Thymus (tissue), 11 donors: ENCODE data around the gene CHTF8. TPM values are rescaled to one million over a fixed set of nuclear protein-coding genes. Genes with fewer than 3 reads are reported as not detected.
"Not testable (repeated sequence)": the region's sequence is repeated elsewhere in the genome, so short reads cannot be mapped to it uniquely, and the experiment has no call there.

ENCODE experiments used
- DNase-seq, 9 donors: peaks; one replicate each; pipeline ENCODE4 v3.0.0-alpha.2; 2013; ENCODE audit warnings: low spot score in 9 of 9, low read depth in 6 of 9, missing footprints in 1 of 9
- H3K27ac ChIP-seq, 2 donors: one replicate each; pipeline ENCODE4 v1.5.1; 2013; ENCODE audit warnings: control low read depth in 1 of 2, low read depth in 1 of 2, low read length in 1 of 2, mild to moderate bottlenecking in 1 of 2, moderate library complexity in 1 of 2
- H3K27me3 ChIP-seq, 2 donors: one replicate each; pipeline ENCODE4 v1.5.1; 2013; ENCODE audit warnings: low read length in 1 of 2; ENCODE audit not compliant: control insufficient read depth in 2 of 2, insufficient read depth in 1 of 2
- H3K36me3 ChIP-seq, 2 donors: one replicate each; pipeline ENCODE4 v1.5.1; 2013; ENCODE audit warnings: low read length in 1 of 2, mild to moderate bottlenecking in 1 of 2, moderate library complexity in 1 of 2; ENCODE audit not compliant: control insufficient read depth in 2 of 2, insufficient read depth in 2 of 2
- H3K4me1 ChIP-seq, 2 donors: one replicate each; pipeline ENCODE4 v1.5.1; 2013; ENCODE audit warnings: low read length in 2 of 2; ENCODE audit not compliant: control insufficient read depth in 2 of 2, insufficient read depth in 2 of 2
- H3K4me3 ChIP-seq, 2 donors: one replicate each; pipeline ENCODE4 v1.5.1; 2013; ENCODE audit warnings: low read length in 2 of 2, control low read depth in 1 of 2, mild to moderate bottlenecking in 1 of 2
- H3K9me3 ChIP-seq, 2 donors: one replicate each; pipeline ENCODE4 v1.5.1; 2013; ENCODE audit warnings: low read length in 1 of 2, mild to moderate bottlenecking in 1 of 2; ENCODE audit not compliant: control insufficient read depth in 2 of 2, insufficient read depth in 1 of 2
- WGBS: extraction: QIAGEN DNeasy Blood & Tissue Kit; methylation state at CpG from one replicate; pipeline ENCODE4 v1.1.7; 2013; 5-methylcytosine and 5-hydroxymethylcytosine counted together
- polyA plus RNA-seq: library from polyadenylated mRNA; stranded (reverse); fragments of 200-250 nt; gene quantifications from one replicate; pipeline ENCODE4 v1.2.3, GENCODE V29; 2013
- total RNA-seq: library from RNA; stranded (reverse); fragments of 120-200 nt; gene quantifications from one replicate; pipeline ENCODE4 v1.2.4, GENCODE V29; 2013
- donor health status: healthy.

CHTF8 gene
- total and polyA plus RNA-seq, 2 donors: 35.3 to 64.4 TPM

DNA sequence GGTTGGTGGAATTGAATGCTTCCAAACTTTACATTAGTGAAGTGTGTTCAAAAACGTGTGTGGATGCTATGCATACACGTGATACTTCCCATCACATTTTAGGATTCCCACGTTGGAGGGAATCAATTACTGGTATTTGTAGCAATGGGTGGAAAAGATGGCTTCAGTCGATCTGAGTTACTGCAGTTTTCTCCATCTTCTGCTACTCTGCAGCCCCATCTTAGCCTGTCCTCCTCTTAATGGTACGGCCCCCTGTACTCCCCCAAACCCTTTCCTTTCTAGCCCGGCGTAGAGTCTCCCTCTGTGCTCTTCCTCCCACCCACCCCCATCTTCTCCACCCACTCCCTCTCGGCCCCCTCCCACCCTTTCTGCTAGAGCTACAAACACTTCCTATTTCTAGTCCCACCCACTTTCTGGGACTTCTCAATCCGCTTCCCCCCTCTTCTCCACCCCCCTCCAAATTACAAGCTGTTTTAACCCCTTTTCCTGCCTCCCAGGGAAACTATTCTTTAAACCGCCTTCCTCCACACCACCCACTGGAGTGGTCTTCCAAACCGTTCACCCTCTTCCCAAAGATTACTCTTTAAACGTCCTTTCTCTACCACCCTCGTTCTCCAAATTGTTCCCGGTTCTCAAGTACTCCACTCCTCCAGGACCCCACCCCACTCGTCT is 1.1 kb downstream of the CHTF8 start:
- H3K27me3 ChIP-seq: no peaks in the 10 kb centered on the region
- H3K27ac ChIP-seq: peak overlapping the region; percentile 85 to 95
- 2% methylated on average over 15 of the region's 15 CpGs for WGBS
- H3K36me3 ChIP-seq: peaks cover 0 to 19% of the 10 kb centered on the region in 2 donors
- DNase-seq: peak in 1 of 9 donors; percentile 59
- H3K4me1 ChIP-seq: peaks cover 11 to 13% of the 10 kb centered on the region in 2 donors
- no peaks in the 10 kb centered on the region for H3K9me3 ChIP-seq
- H3K4me3 ChIP-seq: peak overlapping the region; percentile 97 to 98

GRCh38 chr16:69130461-69130860 is 1.9 kb downstream of the CHTF8 start:
- 93% methylated on average over 6 of the region's 6 CpGs for WGBS

GRCh38 chr16:69127966-69128510 is 4.3 kb downstream of the CHTF8 start:
- no peak overlapping the region for H3K4me3 ChIP-seq
- H3K4me1 ChIP-seq: peaks cover 3 to 7% of the 10 kb centered on the region in 2 donors
- 97% methylated on average over 12 of the region's 12 CpGs for WGBS
- H3K36me3 ChIP-seq: peaks cover 0 to 17% of the 10 kb centered on the region in 2 donors
- no peaks in the 10 kb centered on the region for H3K27me3 ChIP-seq
- DNase-seq: no peak
- no peak overlapping the region for H3K27ac ChIP-seq
- H3K9me3 ChIP-seq: no peaks in the 10 kb centered on the region

More at GRCh38 chr16:69130461-69130860, 1.9 kb downstream of the CHTF8 start:
- H3K4me3 ChIP-seq: no peak overlapping the region
- DNase-seq: no peak
- no peaks in the 10 kb centered on the region for H3K9me3 ChIP-seq
- H3K36me3 ChIP-seq: peaks cover 0 to 21% of the 10 kb centered on the region in 2 donors
- peaks cover 11 to 13% of the 10 kb centered on the region in 2 donors for H3K4me1 ChIP-seq
- H3K27me3 ChIP-seq: no peaks in the 10 kb centered on the region
- no peak overlapping the region for H3K27ac ChIP-seq

- H3K4me1 ChIP-seq, H3K27ac ChIP-seq, H3K4me3 ChIP-seq, DNase-seq, H3K9me3 ChIP-seq, H3K27me3 ChIP-seq: not testable (repeated sequence)
- 97% methylated on average over 10 of the region's 10 CpGs for WGBS
- peaks cover 0 to 19% of the 10 kb centered on the region in 2 donors for H3K36me3 ChIP-seq
Observed at GRCh38 chr16:69126801-69127200, 5.6 kb downstream of the CHTF8 start.

- 98% methylated on average over 3 of the region's 3 CpGs for WGBS
- Histone ChIP-seq H3K9me3 (no peaks in the 10 kb centered on the region), H3K27ac (no peak overlapping the region), H3K27me3 (no peaks in the 10 kb centered on the region), H3K36me3 (peaks cover 0 to 19% of the 10 kb centered on the region in 2 donors), H3K4me1 (peaks cover 0 to 4% of the 10 kb centered on the region in 2 donors), H3K4me3 (no peak overlapping the region)
- DNase-seq: no peak
Observed at GRCh38 chr16:69126221-69126620, 6.2 kb downstream of the CHTF8 start.

GRCh38 chr16:69124961-69125360 is 7.4 kb downstream of the CHTF8 start:
- H3K4me1 ChIP-seq, H3K27me3 ChIP-seq, DNase-seq, H3K9me3 ChIP-seq, H3K4me3 ChIP-seq, H3K27ac ChIP-seq: not testable (repeated sequence)
- H3K36me3 ChIP-seq: peaks cover 12 to 31% of the 10 kb centered on the region in 2 donors
- WGBS: 98% methylated on average over 14 of the region's 14 CpGs

GRCh38 chr16:69124406-69124805 is 8.0 kb downstream of the CHTF8 start:
- not testable (repeated sequence) for H3K27me3 ChIP-seq, H3K4me3 ChIP-seq, H3K4me1 ChIP-seq, H3K27ac ChIP-seq, H3K9me3 ChIP-seq, DNase-seq
- WGBS: 95% methylated on average over 8 of the region's 8 CpGs
- peaks cover 18 to 37% of the 10 kb centered on the region in 2 donors for H3K36me3 ChIP-seq

DNA sequence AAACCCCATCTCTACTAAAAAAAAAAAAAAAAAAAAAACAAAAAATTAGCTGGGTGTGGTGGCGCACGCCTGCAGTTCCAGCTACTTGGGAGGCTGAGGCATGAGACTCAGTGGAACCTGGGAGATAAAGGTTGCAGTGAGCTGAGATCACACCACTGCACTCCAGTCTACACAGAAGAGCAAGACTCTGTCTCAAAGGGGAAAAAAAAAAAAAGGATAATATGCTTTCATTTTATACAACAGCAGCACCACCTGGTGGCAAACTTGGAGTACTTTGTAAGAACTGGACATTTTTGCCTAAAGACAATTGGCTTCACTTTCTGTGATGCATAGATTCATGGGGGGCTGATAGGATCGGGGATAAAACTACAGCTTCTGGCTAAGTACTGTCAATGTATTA is 8.5 kb downstream of the CHTF8 start:
- Histone ChIP-seq H3K27ac (no peak overlapping the region), H3K4me1 (no peaks in the 10 kb centered on the region), H3K27me3 (no peaks in the 10 kb centered on the region), H3K9me3 (no peaks in the 10 kb centered on the region), H3K4me3 (no peak overlapping the region), H3K36me3 (peaks cover 23 to 42% of the 10 kb centered on the region in 2 donors)
- 91% methylated on average over 3 of the region's 3 CpGs for WGBS
- DNase-seq: peak in 8 of 9 donors; percentile 55 to 87 (median 68)

GRCh38 chr16:69120096-69120664 is 12.2 kb downstream of the CHTF8 start:
- Histone ChIP-seq H3K4me3 (no peak overlapping the region), H3K27me3 (no peaks in the 10 kb centered on the region), H3K4me1 (peaks cover 24 to 31% of the 10 kb centered on the region in 2 donors), H3K36me3 (peaks cover 32 to 48% of the 10 kb centered on the region in 2 donors), H3K9me3 (no peaks in the 10 kb centered on the region), H3K27ac (no peak overlapping the region)
- DNase-seq: no peak
- WGBS: 97% methylated on average over 19 of the region's 19 CpGs
